ENCODE measurements around the gene ELOF1.
"Not testable (repeated sequence)": the region's sequence is repeated elsewhere in the genome, so short reads cannot be mapped to it uniquely, and the experiment has no call there.

The ELOF1 gene

GRCh38 chr19:11558881-11559828, at the start of gene ELOF1:
Gene ELOF1, minus strand, starts transcription at chr19:11559230. Its CDS starts 4,883 bp downstream, at chr19:11554347.
- DNase-seq (ENCODE audit: low read depth, low spot score), result peak; percentile 96

GRCh38 chr19:11606484-11606883, 47.5 kb upstream of the ELOF1 start:
- no peak for DNase-seq (ENCODE audit: low read depth, low spot score)

GRCh38 chr19:11599704-11600103, 40.7 kb upstream of the ELOF1 start:
- DNase-seq (ENCODE audit: low read depth, low spot score), result not testable (repeated sequence)

- no peak for DNase-seq (ENCODE audit: low read depth, low spot score)
Measured at GRCh38 chr19:11598746-11599145, 39.7 kb upstream of the ELOF1 start.

- DNase-seq (ENCODE audit: low read depth, low spot score), result no peak
Measured at GRCh38 chr19:11598103-11598483, 39.1 kb upstream of the ELOF1 start.

- peak; percentile 96 for DNase-seq (ENCODE audit: low read depth, low spot score)
Measured at GRCh38 chr19:11597202-11598102, 38.4 kb upstream of the ELOF1 start, which contains the start of gene ZNF627. Gene ZNF627, plus strand, starts transcription at chr19:11597483. Its CDS starts 145 bp downstream, at chr19:11597628.

- DNase-seq (ENCODE audit: low read depth, low spot score), result no peak
Measured at GRCh38 chr19:11596156-11596555, 37.1 kb upstream of the ELOF1 start.

- no peak for DNase-seq (ENCODE audit: low read depth, low spot score)
Measured at GRCh38 chr19:11594084-11594483, 35.1 kb upstream of the ELOF1 start.

- no peak for DNase-seq (ENCODE audit: low read depth, low spot score)
Measured at GRCh38 chr19:11587975-11588631, 29.1 kb upstream of the ELOF1 start.

GRCh38 chr19:11587302-11587974, 28.4 kb upstream of the ELOF1 start:
- DNase-seq (ENCODE audit: low read depth, low spot score), result peak; percentile 55

GRCh38 chr19:11586331-11586730, 27.3 kb upstream of the ELOF1 start:
- DNase-seq (ENCODE audit: low read depth, low spot score), result no peak

GRCh38 chr19:11581740-11582139, 22.7 kb upstream of the ELOF1 start:
- DNase-seq (ENCODE audit: low read depth, low spot score), result no peak

GRCh38 chr19:11580116-11580515, 21.1 kb upstream of the ELOF1 start:
- DNase-seq (ENCODE audit: low read depth, low spot score), result no peak

- DNase-seq (ENCODE audit: low read depth, low spot score), result no peak
Measured at GRCh38 chr19:11578258-11579142, 19.5 kb upstream of the ELOF1 start.

- DNase-seq (ENCODE audit: low read depth, low spot score), result no peak
Measured at GRCh38 chr19:11577451-11578257, 18.6 kb upstream of the ELOF1 start, which contains the start of gene ACP5. Gene ACP5, minus strand, starts transcription at chr19:11577645. Its CDS starts 328 bp downstream, at chr19:11577317.

- no peak for DNase-seq (ENCODE audit: low read depth, low spot score)
Measured at GRCh38 chr19:11576227-11576626, 17.2 kb upstream of the ELOF1 start.

GRCh38 chr19:11574689-11575088, 15.7 kb upstream of the ELOF1 start:
- no peak for DNase-seq (ENCODE audit: low read depth, low spot score)

GRCh38 chr19:11573763-11574162, 14.7 kb upstream of the ELOF1 start:
- DNase-seq (ENCODE audit: low read depth, low spot score), result not testable (repeated sequence)

- DNase-seq (ENCODE audit: low read depth, low spot score), result not testable (repeated sequence)
Measured at GRCh38 chr19:11573354-11573753, 14.3 kb upstream of the ELOF1 start.

All from activated CD4-positive, CD25-positive, alpha-beta regulatory T cell treated with anti-CD3 and anti-CD28 coated beads, Interleukin-2, amount 50 U/mL, for 16 hours (primary cell).